ENCODE measurements around the gene SERPINB10. TPM values are rescaled to one million over a fixed set of nuclear protein-coding genes. Genes with fewer than 3 reads are reported as not detected.

SERPINB10 gene
- total and polyA plus RNA-seq, 9 of the 15 experiments (the other 6 are each of a cell fraction or from before 2014, with no cell fraction given) = not detected

- no peak overlapping the region for H3K4me2 ChIP-seq (ENCODE audit: insufficient read depth, low read length)
- no peak for FAIRE-seq
- ChIA-PET POLR2A (no interaction called here), CTCF (ENCODE audit: low intra/inter-chr PET ratio) (no interaction called here)
- no peak for ATAC-seq
- WGBS (ENCODE audit: insufficient coverage, low coverage, missing lambda C conversion rate) = 0% methylated on average over 2 of the region's 2 CpGs
- no peak overlapping the region for H2AFZ ChIP-seq (ENCODE audit: low read depth, low read length)
- H3K27me3 ChIP-seq (ENCODE audit: control insufficient read depth in 2 of 2, insufficient read depth in 2 of 2, low read length in 2 of 2) = no peaks in the 10 kb centered on the region
- H3K4me1 ChIP-seq (replicated peaks in 1 of 2; ENCODE audit: control insufficient read depth in 2 of 2, insufficient read depth in 2 of 2, low read length in 2 of 2) = no peaks in the 10 kb centered on the region
- no peaks in the 10 kb centered on the region for H3K9me1 ChIP-seq (ENCODE audit: control insufficient read depth, insufficient read depth, low read length)
- intact Hi-C loops (cut with micrococcal nuclease) (no loop called here), in situ Hi-C loops (cut with MboI) (loop anchor here (25.0 kb wide), 1 partner anchor 469 kb away; no protein-coding TSS in a partner anchor)
- no TSS peak for BruUV-seq (replicated peaks)
- no peaks in the 10 kb centered on the region for H3K9me3 ChIP-seq (replicated peaks; ENCODE audit: control insufficient read depth, insufficient read depth, low read depth, low read length)
- no peak overlapping the region for H3K27ac ChIP-seq (ENCODE audit: extremely low read depth, low read depth, low read length)
- no peak overlapping the region for H3K4me3 ChIP-seq
- H3K9ac ChIP-seq (ENCODE audit: insufficient read depth in 1 of 2, low read depth in 2 of 2, low read length in 2 of 2) = no peak overlapping the region
- H3K79me2 ChIP-seq (ENCODE audit: control insufficient read depth, insufficient read depth, low read length) = no peaks in the 10 kb centered on the region
- no peak for DNase-seq (ENCODE audit: extremely low read depth in 1 of 4, low spot score in 3 of 4)
- H3K36me3 ChIP-seq (ENCODE audit: control insufficient read depth, insufficient read depth, low read length) = no peaks in the 10 kb centered on the region
- no peaks in the 10 kb centered on the region for H4K20me1 ChIP-seq (replicated peaks; ENCODE audit: control insufficient read depth, insufficient read depth, low read length)
- no peak for TF ChIP-seq MAX (CRISPR knock-in tag; IDR thresholded peaks at IDR 0.05)
- TF ChIP-seq CHD4 (IDR thresholded peaks at IDR 0.05; ENCODE audit: insufficient read depth, insufficient replicate concordance, low read depth, low read length, poor library complexity, severe bottlenecking) = no peak
- TF ChIP-seq AFF1 (IDR thresholded peaks at IDR 0.05; ENCODE audit: low read depth in 1 of 2, partially characterized antibody in 2 of 2) = no peak
- TF ChIP-seq MLLT1 (IDR thresholded peaks at IDR 0.05) = no peak
- TF ChIP-seq GABPB1 (CRISPR knock-in tag; IDR thresholded peaks at IDR 0.05) = no peak
- TF ChIP-seq E2F4 (CRISPR knock-in tag; IDR thresholded peaks at IDR 0.05; ENCODE audit: low read depth) = no peak
- no peak for TF ChIP-seq HNRNPLL (IDR thresholded peaks at IDR 0.05; ENCODE audit: low read depth, low read length, poor library complexity, severe bottlenecking)
- no peak for TF ChIP-seq HMGXB4 (CRISPR knock-in tag; IDR thresholded peaks at IDR 0.05)
- no peak for TF ChIP-seq SPI1 (IDR thresholded peaks at IDR 0.05; ENCODE audit: borderline replicate concordance, low read depth, low read length)
- no peak for TF ChIP-seq SMARCA4 (IDR thresholded peaks at IDR 0.05)
- TF ChIP-seq SFPQ (IDR thresholded peaks at IDR 0.05; ENCODE audit: low read depth, low read length) = no peak
Measured at GRCh38 chr18:63981719-63982118, 74.0 kb downstream of the SERPINB10 start.
